Vagina (tissue), 2 donors: ENCODE data around the gene CELA3B.

ENCODE experiments used
- CTCF ChIP-seq, 3 experiments: fragments of 450-650 bp in 2 of 3; fragments of 200-600 bp in 1 of 3; sonication (generic) in 1 of 3; IDR thresholded peaks; one replicate each; pipeline ENCODE4 v1.5.1; 2017 to 2019; ENCODE audit warnings: antibody characterized with exemption in 3 of 3, mild to moderate bottlenecking in 2 of 3, moderate library complexity in 2 of 3
- POLR2A ChIP-seq, 2 donors: fragments of 450-650 bp; IDR thresholded peaks; one replicate each; pipeline ENCODE4 v1.6.1; 2017; ENCODE audit warnings: antibody characterized with exemption in 2 of 2, mild to moderate bottlenecking in 2 of 2, moderate library complexity in 2 of 2
- POLR2AphosphoS5 ChIP-seq, 2 donors: sonication (generic); formaldehyde crosslinking; IDR thresholded peaks; one replicate each; pipeline ENCODE4 v1.9.0; 2017; ENCODE audit warnings: antibody characterized with exemption in 2 of 2, mild to moderate bottlenecking in 2 of 2, low read depth in 1 of 2; ENCODE audit not compliant: insufficient read depth in 1 of 2

- no peak for TF ChIP-seq POLR2A (IDR thresholded peaks at IDR 0.05)
- no peak for TF ChIP-seq CTCF (IDR thresholded peaks at IDR 0.05)
- no peak for TF ChIP-seq POLR2AphosphoS5 (IDR thresholded peaks at IDR 0.05; ENCODE audit: insufficient read depth in 1 of 2, low read depth in 1 of 2)
These were observed 47.9 kb downstream of the CELA3B start for GRCh38 chr1:22024485-22025367.
